Upper lobe of left lung (tissue), 4 donors: ENCODE measurements around the gene AMBP.

ENCODE experiments used
- CTCF ChIP-seq, 6 experiments: fragments of 450-650 bp in 4 of 6; fragments of 200-600 bp in 2 of 6; sonication (generic) in 2 of 6; IDR thresholded peaks; one replicate each; pipeline ENCODE4 v1.5.1; 2016 to 2019; ENCODE audit warnings: antibody characterized with exemption in 6 of 6
- EP300 ChIP-seq, 4 donors: sonication (generic); formaldehyde crosslinking; IDR thresholded peaks; one replicate each; pipeline ENCODE4 v1.5.1; 2017; ENCODE audit warnings: antibody characterized with exemption in 4 of 4, control low read depth in 2 of 4
- POLR2AphosphoS5 ChIP-seq, 2 donors: sonication (generic); formaldehyde crosslinking; IDR thresholded peaks; one replicate each; pipeline ENCODE4 v1.5.1; 2017; ENCODE audit warnings: antibody characterized with exemption in 2 of 2

- TF ChIP-seq EP300 (IDR thresholded peaks at IDR 0.05): no peak
- no peak for TF ChIP-seq CTCF (IDR thresholded peaks at IDR 0.05)
- no peak for TF ChIP-seq POLR2AphosphoS5 (IDR thresholded peaks at IDR 0.05)
These were observed 39.3 kb downstream of the AMBP start for GRCh38 chr9:114038724-114039313.
